GM23338 (cell line): ENCODE data around the gene ITGB6. TPM values are rescaled to one million over a fixed set of nuclear protein-coding genes. Genes with fewer than 3 reads are reported as not detected.

Source experiments
- ATAC-seq: fragments of 200-7000 bp; cut with Tn5 transposase; 3 replicates; pipeline ENCODE4 v1.9.1; 2020
- DNase-seq: peaks from one replicate; pipeline ENCODE4 v3.0.0-alpha.2; 2015; ENCODE audit warnings: low spot score
- H2AFZ ChIP-seq: fragments of 200-600 bp; sonication (generic); 2 replicates; pipeline ENCODE4 v1.8.0; 2016; ENCODE audit warnings: antibody characterized with exemption, mild to moderate bottlenecking, moderate library complexity
- H3F3A ChIP-seq: fragments of 200-600 bp; sonication (generic); replicated peaks from 2 replicates; pipeline ENCODE4 v1.8.0; 2017; ENCODE audit warnings: antibody characterized with exemption, mixed run types, low read depth
- H3K27ac ChIP-seq: fragments of 200-600 bp; sonication (generic); 2 replicates; pipeline ENCODE4 v1.6.1; 2016; ENCODE audit warnings: low read depth
- H3K27me3 ChIP-seq: fragments of 200-600 bp; sonication (generic); 2 replicates; pipeline ENCODE4 v1.8.0; 2016; ENCODE audit warnings: mild to moderate bottlenecking, mixed run types, moderate library complexity; ENCODE audit not compliant: insufficient read depth
- H3K36me3 ChIP-seq: fragments of 200-600 bp; sonication (generic); 2 replicates; pipeline ENCODE4 v1.8.0; 2016; ENCODE audit warnings: mild to moderate bottlenecking; ENCODE audit not compliant: insufficient read depth
- H3K4me1 ChIP-seq: fragments of 200-600 bp; sonication (generic); 2 replicates; pipeline ENCODE4 v1.8.0; 2016; ENCODE audit warnings: mild to moderate bottlenecking, moderate library complexity; ENCODE audit not compliant: insufficient read depth
- H3K4me2 ChIP-seq: fragments of 200-600 bp; sonication (generic); 2 replicates; pipeline ENCODE4 v1.7.1; 2017; ENCODE audit warnings: mixed run types
- H3K4me3 ChIP-seq: fragments of 200-600 bp; sonication (generic); 2 replicates; pipeline ENCODE4 v1.6.1; 2016; ENCODE audit warnings: mixed run types
- H3K79me2 ChIP-seq: fragments of 200-600 bp; sonication (generic); replicated peaks from 2 replicates; pipeline ENCODE4 v1.8.0; 2017; ENCODE audit warnings: mild to moderate bottlenecking; ENCODE audit not compliant: insufficient read depth
- H3K9me2 ChIP-seq: fragments of 200-600 bp; sonication (generic); 2 replicates; pipeline ENCODE4 v1.8.0; 2017; ENCODE audit not compliant: insufficient read depth
- H4K20me1 ChIP-seq: fragments of 200-600 bp; sonication (generic); replicated peaks from 2 replicates; pipeline ENCODE4 v1.8.0; 2017; ENCODE audit warnings: mild to moderate bottlenecking; ENCODE audit not compliant: insufficient read depth
- H3K27ac Mint-ChIP-seq: 2 replicates; pipeline ENCODE4 v1.8.0; 2020; ENCODE audit warnings: inconsistent platforms, mild to moderate bottlenecking, moderate library complexity, mixed read lengths
- H3K27me3 Mint-ChIP-seq: 3 replicates; pipeline ENCODE4 v1.8.0; 2022; ENCODE audit warnings: low read depth, mild to moderate bottlenecking, moderate library complexity, mixed read lengths, inconsistent platforms; ENCODE audit not compliant: insufficient read depth, poor library complexity
- H3K36me3 Mint-ChIP-seq: 3 replicates; pipeline ENCODE4 v1.8.0; 2021; ENCODE audit warnings: low read depth, mild to moderate bottlenecking, inconsistent platforms, moderate library complexity, mixed read lengths
- H3K4me1 Mint-ChIP-seq: 3 replicates; pipeline ENCODE4 v1.8.0; 2020; ENCODE audit warnings: mild to moderate bottlenecking, inconsistent platforms, mixed read lengths
- H3K4me3 Mint-ChIP-seq: 3 replicates; pipeline ENCODE4 v1.8.0; 2021; ENCODE audit warnings: moderate library complexity, mild to moderate bottlenecking, inconsistent platforms, mixed read lengths
- H3K9me3 Mint-ChIP-seq: 3 replicates; pipeline ENCODE4 v1.8.0; 2020; ENCODE audit warnings: moderate library complexity, mild to moderate bottlenecking, inconsistent platforms, mixed read lengths
- CREB1 ChIP-seq: fragments of 250-450 bp; sonication (Bioruptor Pico); IDR thresholded peaks from 2 replicates; pipeline ENCODE4 v1.5.0; 2020; ENCODE audit warnings: low read depth, mild to moderate bottlenecking, moderate library complexity
- EZH2 ChIP-seq: fragments of 200-600 bp; sonication (generic); IDR thresholded peaks from one replicate; pipeline ENCODE4 v1.8.0; 2017; ENCODE audit warnings: antibody characterized with exemption, mild to moderate bottlenecking, low read depth; ENCODE audit not compliant: unreplicated experiment
- EZH2phosphoT487 ChIP-seq: fragments of 200-600 bp; sonication (generic); IDR thresholded peaks from one replicate; pipeline ENCODE4 v1.8.1; 2018; ENCODE audit warnings: antibody characterized with exemption; ENCODE audit not compliant: unreplicated experiment
- JUNB ChIP-seq: IDR thresholded peaks from one replicate; pipeline ENCODE4 v1.6.1; 2016; ENCODE audit warnings: antibody characterized with exemption; ENCODE audit not compliant: unreplicated experiment
- NANOG ChIP-seq: IDR thresholded peaks from 2 replicates; pipeline ENCODE4 v1.6.1; 2016; ENCODE audit warnings: antibody characterized with exemption, borderline replicate concordance
- POLR2AphosphoS5 ChIP-seq: IDR thresholded peaks from 2 replicates; pipeline ENCODE4 v1.6.1; 2016; ENCODE audit warnings: antibody characterized with exemption, low read depth
- REST ChIP-seq: IDR thresholded peaks from one replicate; pipeline ENCODE4 v1.6.1; 2018; ENCODE audit warnings: antibody characterized with exemption; ENCODE audit not compliant: unreplicated experiment
- STAT1 ChIP-seq: IDR thresholded peaks from one replicate; pipeline ENCODE4 v1.6.1; 2016; ENCODE audit warnings: antibody characterized with exemption; ENCODE audit not compliant: unreplicated experiment
- ZNF114 ChIP-seq: fragments of 250-450 bp; sonication (Bioruptor Pico); IDR thresholded peaks from 2 replicates; pipeline ENCODE4 v1.5.0; 2020; ENCODE audit warnings: mild to moderate bottlenecking, moderate library complexity
- ZNF331 ChIP-seq: fragments of 250-450 bp; sonication (Bioruptor Pico); IDR thresholded peaks from 2 replicates; pipeline ENCODE4 v1.5.0; 2020; ENCODE audit warnings: low read depth, mild to moderate bottlenecking, moderate library complexity
- ZNF462 ChIP-seq: fragments of 250-450 bp; sonication (Bioruptor Pico); IDR thresholded peaks from 2 replicates; pipeline ENCODE4 v1.5.0; 2020; ENCODE audit warnings: mild to moderate bottlenecking, moderate library complexity
- polyA plus RNA-seq: library from polyadenylated mRNA; unstranded; fragments of >200 nt; fragmentation: Nextera tagmentation; extraction: Ambion mirVana; gene quantifications from 2 replicates; pipeline ENCODE4 v1.2.1, GENCODE V29; 2016
- total RNA-seq: library from RNA; depleted of rRNA; stranded (reverse); fragments of >200 nt; shearing (Covaris generic); gene quantifications from 2 replicates; pipeline ENCODE4 v1.2.3, GENCODE V29; 2014
- TF ChIP-seq, protein P1 (sequence below), 2 experiments: fragments of 200-600 bp in 1 of 2; sonication (generic) in 1 of 2; conservative IDR thresholded peaks; 2 replicates each; pipeline versions ENCODE4 v1.5.1 to v1.6.1; 2016 to 2017; ENCODE audit warnings: antibody characterized with exemption in 2 of 2, low read depth in 2 of 2, mild to moderate bottlenecking in 2 of 2, moderate library complexity in 1 of 2
- TF ChIP-seq, protein P2 (sequence below): IDR thresholded peaks from 2 replicates; pipeline ENCODE4 v1.6.1; 2016; ENCODE audit warnings: antibody characterized with exemption

The ITGB6 gene
- total and polyA plus RNA-seq, 2 experiments from 2014 or later, result not detected

DNA sequence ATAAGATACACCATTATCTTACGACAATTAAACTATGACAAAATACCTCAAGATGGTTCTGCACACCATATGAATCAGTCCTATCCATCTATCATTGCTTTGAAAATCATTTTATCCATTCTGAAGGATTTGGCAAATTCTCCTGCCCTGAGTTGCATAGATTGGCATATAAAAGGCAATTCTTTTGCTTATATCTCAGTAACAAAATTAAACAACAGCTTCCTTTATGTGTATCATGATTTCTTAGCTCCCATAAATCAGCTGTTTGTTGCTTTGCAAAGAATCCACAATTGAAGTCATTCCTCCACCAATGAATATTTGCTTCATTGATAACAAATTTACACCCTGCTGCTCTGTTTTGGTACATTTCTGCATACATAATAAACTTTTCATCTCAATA lies 61.7 kb downstream of the ITGB6 start:
- H3K4me3 ChIP-seq, result no peak overlapping the region
- no peaks in the 10 kb centered on the region for H3K4me1 Mint-ChIP-seq
- TF ChIP-seq EZH2phosphoT487 (no peak), NANOG (no peak), JUNB (no peak), STAT1 (no peak), ZNF114 (CRISPR knock-in tag) (no peak), ZNF462 (no peak), ZNF331 (CRISPR knock-in tag) (no peak), POLR2AphosphoS5 (no peak), CREB1 (no peak), EZH2 (no peak), REST (no peak)
- TF ChIP-seq, protein P1, sequence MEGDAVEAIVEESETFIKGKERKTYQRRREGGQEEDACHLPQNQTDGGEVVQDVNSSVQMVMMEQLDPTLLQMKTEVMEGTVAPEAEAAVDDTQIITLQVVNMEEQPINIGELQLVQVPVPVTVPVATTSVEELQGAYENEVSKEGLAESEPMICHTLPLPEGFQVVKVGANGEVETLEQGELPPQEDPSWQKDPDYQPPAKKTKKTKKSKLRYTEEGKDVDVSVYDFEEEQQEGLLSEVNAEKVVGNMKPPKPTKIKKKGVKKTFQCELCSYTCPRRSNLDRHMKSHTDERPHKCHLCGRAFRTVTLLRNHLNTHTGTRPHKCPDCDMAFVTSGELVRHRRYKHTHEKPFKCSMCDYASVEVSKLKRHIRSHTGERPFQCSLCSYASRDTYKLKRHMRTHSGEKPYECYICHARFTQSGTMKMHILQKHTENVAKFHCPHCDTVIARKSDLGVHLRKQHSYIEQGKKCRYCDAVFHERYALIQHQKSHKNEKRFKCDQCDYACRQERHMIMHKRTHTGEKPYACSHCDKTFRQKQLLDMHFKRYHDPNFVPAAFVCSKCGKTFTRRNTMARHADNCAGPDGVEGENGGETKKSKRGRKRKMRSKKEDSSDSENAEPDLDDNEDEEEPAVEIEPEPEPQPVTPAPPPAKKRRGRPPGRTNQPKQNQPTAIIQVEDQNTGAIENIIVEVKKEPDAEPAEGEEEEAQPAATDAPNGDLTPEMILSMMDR (conservative IDR thresholded peaks at IDR 0.05; ENCODE audit: low read depth in 2 of 2), result no peak
- TF ChIP-seq, protein P2, sequence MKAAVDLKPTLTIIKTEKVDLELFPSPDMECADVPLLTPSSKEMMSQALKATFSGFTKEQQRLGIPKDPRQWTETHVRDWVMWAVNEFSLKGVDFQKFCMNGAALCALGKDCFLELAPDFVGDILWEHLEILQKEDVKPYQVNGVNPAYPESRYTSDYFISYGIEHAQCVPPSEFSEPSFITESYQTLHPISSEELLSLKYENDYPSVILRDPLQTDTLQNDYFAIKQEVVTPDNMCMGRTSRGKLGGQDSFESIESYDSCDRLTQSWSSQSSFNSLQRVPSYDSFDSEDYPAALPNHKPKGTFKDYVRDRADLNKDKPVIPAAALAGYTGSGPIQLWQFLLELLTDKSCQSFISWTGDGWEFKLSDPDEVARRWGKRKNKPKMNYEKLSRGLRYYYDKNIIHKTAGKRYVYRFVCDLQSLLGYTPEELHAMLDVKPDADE, result no peak

More for the DNA sequence above, 61.7 kb downstream of the ITGB6 start:
- Histone ChIP-seq H3K36me3 (no peaks in the 10 kb centered on the region), H3K79me2 (no peaks in the 10 kb centered on the region), H4K20me1 (no peaks in the 10 kb centered on the region), H3K27me3 (no peaks in the 10 kb centered on the region), H3K4me1 (no peaks in the 10 kb centered on the region), H3K27ac (no peak overlapping the region), H3K9me2 (no peaks in the 10 kb centered on the region), H2AFZ (no peak overlapping the region), H3F3A (no peaks in the 10 kb centered on the region), H3K4me2 (no peak overlapping the region)
- no peak for DNase-seq
- ATAC-seq, result no peak
- H3K36me3 Mint-ChIP-seq, result no peaks in the 10 kb centered on the region
- H3K4me3 Mint-ChIP-seq, result no peak overlapping the region
- no peak overlapping the region for H3K27ac Mint-ChIP-seq
- no peaks in the 10 kb centered on the region for H3K9me3 Mint-ChIP-seq
- H3K27me3 Mint-ChIP-seq, result no peaks in the 10 kb centered on the region
